ENCODE data around the gene RAB40C.

DNA sequence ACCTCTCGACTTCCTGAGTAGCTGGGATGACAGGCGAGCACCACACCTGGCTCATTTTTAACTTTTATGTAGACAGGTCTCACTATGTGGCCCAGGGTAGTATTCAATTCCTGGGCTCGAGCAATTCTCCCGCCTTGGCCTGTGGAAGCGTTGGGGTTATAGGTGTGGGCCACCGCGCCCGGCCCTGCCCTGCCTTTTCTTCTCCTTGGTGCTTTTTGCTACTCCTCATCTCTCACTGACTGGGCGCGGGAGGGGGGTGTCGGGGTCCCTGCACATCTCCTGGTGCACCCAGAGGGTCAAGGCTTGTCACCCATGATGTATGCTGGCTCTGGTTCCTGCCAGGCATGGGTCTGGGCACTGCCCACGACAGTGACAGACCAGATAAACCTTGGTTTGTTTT is 54.7 kb downstream of the RAB40C start:
- no peak for TF ChIP-seq CTCF (IDR thresholded peaks at IDR 0.05; ENCODE audit: low read depth, low read length)
- no peak for TF ChIP-seq EZH2phosphoT487 (IDR thresholded peaks at IDR 0.05; ENCODE audit: low read depth)
